Bronchial epithelial cell (primary cell): ENCODE measurements around the gene AUTS2. TPM values are rescaled to one million over a fixed set of nuclear protein-coding genes. Genes with fewer than 3 reads are reported as not detected.
A peak's percentile ranks its signal among the peaks of the same experiment; 100 is the strongest.

ENCODE experiments used
- DNase-seq: peaks from one replicate; pipeline ENCODE4 v3.0.0-alpha.2; 2010; ENCODE audit warnings: low read depth
- FAIRE-seq: peaks from 2 replicates; lab custom pipeline; 2011; peaks lifted over from hg19 to GRCh38; lab: Jason Lieb, UNC
- H3K27me3 ChIP-seq: 2 replicates; pipeline ENCODE4 v1.5.1; 2011; ENCODE audit warnings: low read length; ENCODE audit not compliant: control insufficient read depth, insufficient read depth
- H3K36me3 ChIP-seq: 2 replicates; pipeline ENCODE4 v1.5.1; 2011; ENCODE audit warnings: low read length; ENCODE audit not compliant: control insufficient read depth, insufficient read depth
- H3K4me3 ChIP-seq: 2 replicates; pipeline ENCODE4 v1.5.1; 2011; ENCODE audit warnings: mild to moderate bottlenecking, low read depth, low read length, control low read depth
- CTCF ChIP-seq: IDR thresholded peaks from 2 replicates; pipeline ENCODE4 v1.5.1; 2011; ENCODE audit warnings: mild to moderate bottlenecking, moderate library complexity, low read length, control low read depth, inconsistent platforms; ENCODE audit not compliant: insufficient read depth, severe bottlenecking
- total RNA-seq: library from RNA; depleted of rRNA; stranded (reverse); fragments of >200 nt; gene quantifications from 2 replicates; pipeline ENCODE4 v1.2.1, GENCODE V29; 2014

Gene AUTS2
- total RNA-seq, 1 donor from 2014 or later = 9.5 TPM

- FAIRE-seq = no peak
- no peak for TF ChIP-seq CTCF
- H3K27me3 ChIP-seq = no peaks in the 10 kb centered on the region
- H3K4me3 ChIP-seq = no peak overlapping the region
- H3K36me3 ChIP-seq = no peaks in the 10 kb centered on the region
- DNase-seq = no peak
Measured at GRCh38 chr7:70051726-70052125, 453.5 kb downstream of the AUTS2 start.

- no peak for TF ChIP-seq CTCF
- Histone ChIP-seq H3K4me3 (no peak overlapping the region), H3K36me3 (no peaks in the 10 kb centered on the region), H3K27me3 (no peaks in the 10 kb centered on the region)
- DNase-seq (no peak), FAIRE-seq (no peak)
Measured at GRCh38 chr7:70052691-70053090, 454.4 kb downstream of the AUTS2 start.

- no peak for FAIRE-seq
- Histone ChIP-seq H3K27me3 (no peaks in the 10 kb centered on the region), H3K4me3 (no peak overlapping the region), H3K36me3 (no peaks in the 10 kb centered on the region)
- DNase-seq = peak; percentile 4
- TF ChIP-seq CTCF = no peak
Measured at GRCh38 chr7:70053421-70053820, 455.1 kb downstream of the AUTS2 start.

GRCh38 chr7:70053989-70054388 lies 455.7 kb downstream of the AUTS2 start:
- H3K27me3 ChIP-seq = no peaks in the 10 kb centered on the region
- no peaks in the 10 kb centered on the region for H3K36me3 ChIP-seq
- FAIRE-seq = no peak
- TF ChIP-seq CTCF = no peak
- H3K4me3 ChIP-seq = no peak overlapping the region
- DNase-seq = no peak

GRCh38 chr7:70056363-70056762 lies 458.1 kb downstream of the AUTS2 start:
- Histone ChIP-seq H3K27me3 (no peaks in the 10 kb centered on the region), H3K36me3 (no peaks in the 10 kb centered on the region), H3K4me3 (no peak overlapping the region)
- FAIRE-seq (no peak), DNase-seq (no peak)
- no peak for TF ChIP-seq CTCF

- FAIRE-seq (no peak), DNase-seq (no peak)
- no peak overlapping the region for H3K4me3 ChIP-seq
- no peaks in the 10 kb centered on the region for H3K27me3 ChIP-seq
- H3K36me3 ChIP-seq = no peaks in the 10 kb centered on the region
- TF ChIP-seq CTCF = no peak
Measured at GRCh38 chr7:70060298-70061068, 462.2 kb downstream of the AUTS2 start.
